HG03571 (cell line): ENCODE results near the gene TDP1.
"Not testable (repeated sequence)": the region's sequence is repeated elsewhere in the genome, so short reads cannot be mapped to it uniquely, and the experiment has no call there.

ENCODE experiments used
- ATAC-seq: cut with Tn5 transposase; IDR thresholded peaks from one replicate; pipeline ENCODE4 v1.9.1; 2021; ENCODE audit not compliant: unreplicated experiment

TDP1 gene

DNA sequence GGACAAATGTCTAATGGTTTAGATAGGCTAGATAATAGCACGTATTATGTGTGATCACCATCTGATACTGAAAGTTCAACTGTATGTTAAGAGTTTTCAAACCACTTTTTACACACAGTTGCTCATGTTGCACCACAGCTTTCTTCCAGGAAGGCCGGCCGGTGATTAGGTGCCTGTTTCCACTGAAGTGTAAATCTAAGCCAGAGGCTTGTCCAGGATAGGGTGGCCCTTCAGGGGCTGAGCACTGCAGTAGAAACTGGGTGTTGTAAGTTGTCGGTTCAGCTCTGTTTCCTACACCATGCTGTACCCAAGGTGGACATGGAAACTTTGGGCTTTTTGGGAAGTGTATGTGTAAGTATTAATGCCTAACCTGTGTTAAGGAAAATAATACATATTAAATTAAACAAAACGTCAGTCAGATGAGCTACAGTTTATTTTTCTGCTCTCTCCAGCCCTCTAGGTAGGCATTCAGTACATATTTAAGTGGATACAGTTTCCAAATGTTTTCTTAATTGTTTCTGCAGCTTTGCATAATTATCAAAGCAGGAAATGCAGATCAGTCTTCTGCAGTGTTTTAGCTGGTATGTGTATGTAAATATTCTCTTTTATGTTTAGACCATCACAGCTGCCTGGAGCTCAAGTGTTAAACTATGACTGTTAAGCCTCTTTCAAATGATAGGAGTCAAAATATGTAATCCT is 30.9 kb downstream of the TDP1 start:
- ATAC-seq: no peak

- ATAC-seq: no peak
Observed at GRCh38 chr14:89987161-89987475, 31.4 kb downstream of the TDP1 start.

DNA sequence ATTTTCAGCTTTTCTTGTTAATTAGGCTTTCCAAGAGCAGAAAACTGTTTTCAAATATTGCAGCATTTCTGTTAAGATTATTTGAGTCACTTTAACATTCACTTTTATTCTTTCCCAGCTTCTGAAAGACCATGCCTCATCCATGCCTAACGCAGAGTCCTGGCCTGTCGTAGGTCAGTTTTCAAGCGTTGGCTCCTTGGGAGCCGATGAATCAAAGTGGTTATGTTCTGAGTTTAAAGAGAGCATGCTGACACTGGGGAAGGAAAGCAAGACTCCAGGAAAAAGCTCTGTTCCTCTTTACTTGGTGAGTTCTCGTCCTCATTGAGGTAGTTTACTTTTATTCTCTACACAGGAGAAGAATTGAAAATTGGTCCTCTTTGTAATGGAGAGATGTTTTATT is 33.1 kb downstream of the TDP1 start:
- no peak for ATAC-seq

GRCh38 chr14:89990218-89990617 is 34.5 kb downstream of the TDP1 start:
- no peak for ATAC-seq

DNA sequence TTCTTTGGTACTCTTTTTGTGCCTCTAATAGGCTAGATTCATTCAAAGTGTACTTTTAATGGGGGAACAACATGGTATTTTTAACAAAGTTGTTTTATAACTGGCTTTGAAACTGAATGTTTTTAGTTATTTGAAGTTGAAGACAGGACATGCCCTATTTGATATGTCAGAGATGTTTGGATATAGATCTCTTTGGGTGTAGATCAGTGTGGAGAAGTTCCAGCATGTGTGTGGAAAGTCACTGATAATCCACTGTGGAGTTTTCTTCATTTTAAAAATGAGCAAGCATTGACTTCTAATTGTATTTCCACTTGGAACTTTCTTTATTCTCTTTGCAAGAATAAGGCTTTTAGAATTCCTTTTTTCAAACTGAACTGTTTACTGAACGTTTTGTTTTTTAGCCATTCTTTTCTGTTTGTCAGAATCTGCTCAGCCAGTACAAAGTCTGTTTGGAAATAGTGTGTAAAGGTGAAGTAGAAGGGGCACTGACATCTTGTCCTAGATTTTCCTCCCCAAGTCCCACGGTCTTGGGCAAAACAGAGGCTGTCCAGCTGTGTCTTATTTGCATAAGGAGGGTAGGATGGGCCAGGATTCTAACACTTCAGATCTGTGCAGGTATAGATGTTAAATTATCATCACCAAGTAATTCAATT is 35.0 kb downstream of the TDP1 start:
- ATAC-seq: no peak

- ATAC-seq: no peak
Observed at GRCh38 chr14:89992273-89992672, 36.5 kb downstream of the TDP1 start.

- no peak for ATAC-seq
Observed at GRCh38 chr14:89996963-89997362, 41.2 kb downstream of the TDP1 start.

DNA sequence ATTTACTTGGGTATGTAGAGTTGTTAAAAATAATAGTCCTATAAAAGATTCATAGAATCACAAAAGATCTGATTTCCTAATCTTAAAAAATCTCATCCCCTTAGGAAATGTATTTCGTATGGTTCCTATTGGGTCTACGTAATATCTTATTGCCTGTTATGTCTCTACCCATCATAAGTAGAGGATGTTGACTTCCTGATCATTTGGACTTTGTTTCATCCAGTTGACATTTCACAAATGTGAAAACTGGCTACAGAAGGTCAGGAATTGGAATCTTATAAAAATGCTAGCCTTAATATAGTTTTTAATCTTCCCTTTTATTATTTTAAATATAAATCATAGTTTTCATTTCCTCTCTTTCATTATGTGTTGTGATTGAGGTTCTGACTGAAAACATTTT is 45.2 kb downstream of the TDP1 start:
- no peak for ATAC-seq

DNA sequence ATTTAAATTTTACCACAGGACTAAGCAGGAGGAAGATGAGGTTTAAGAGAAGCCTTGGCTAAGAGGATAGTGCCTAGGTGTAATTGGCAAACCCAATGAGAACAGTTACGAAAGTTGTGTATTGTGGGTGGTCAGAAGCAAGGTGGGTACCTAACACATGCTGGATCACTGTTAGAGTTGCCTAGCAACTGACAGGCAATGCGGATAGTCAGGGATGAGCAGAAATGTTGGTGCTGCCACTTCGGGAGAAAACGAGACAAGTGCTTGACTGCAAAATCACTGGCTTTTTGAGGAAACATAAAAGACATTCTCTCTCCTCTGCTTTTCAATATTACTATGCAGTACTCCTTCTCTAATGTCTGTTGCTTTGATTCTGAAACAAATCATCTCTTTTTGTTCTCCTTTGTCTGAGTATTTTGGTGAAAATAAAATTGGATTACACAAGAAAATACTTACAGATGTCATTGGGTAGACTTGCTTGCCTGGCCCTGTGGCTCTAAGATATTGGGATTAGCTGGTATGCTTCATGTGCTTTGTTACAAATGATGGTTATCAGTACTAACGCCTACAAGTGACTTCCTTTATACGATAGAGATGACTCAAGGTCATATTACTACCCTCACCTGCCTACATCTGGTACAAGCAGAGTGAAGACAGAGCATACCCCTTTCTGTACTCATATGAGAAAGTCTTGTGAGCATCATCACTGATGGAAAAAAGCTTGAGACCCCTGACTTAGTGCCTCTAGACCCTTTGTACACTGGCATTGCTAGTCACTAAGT is 48.0 kb downstream of the TDP1 start:
- ATAC-seq: no peak

DNA sequence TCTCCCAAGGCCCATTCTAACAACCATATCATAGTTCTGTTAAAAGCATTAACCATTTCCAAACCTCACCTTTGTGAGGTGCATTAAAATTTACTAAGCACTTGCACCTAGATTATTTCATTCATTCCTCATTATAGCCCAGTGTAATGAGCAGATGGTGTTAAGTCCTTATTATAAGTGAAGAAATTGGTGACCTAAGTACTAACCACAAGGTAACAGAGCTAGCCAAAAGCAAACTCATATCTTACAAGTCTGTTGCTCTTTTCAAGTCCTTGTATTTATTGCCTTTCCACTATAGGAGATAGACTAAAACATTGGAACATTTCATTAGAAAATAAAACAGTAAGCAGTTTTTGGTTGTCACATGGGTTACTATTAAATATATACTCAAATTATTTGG is 49.7 kb downstream of the TDP1 start:
- ATAC-seq: no peak

- ATAC-seq: no peak
Observed at GRCh38 chr14:90005939-90006530, 50.3 kb downstream of the TDP1 start.

DNA sequence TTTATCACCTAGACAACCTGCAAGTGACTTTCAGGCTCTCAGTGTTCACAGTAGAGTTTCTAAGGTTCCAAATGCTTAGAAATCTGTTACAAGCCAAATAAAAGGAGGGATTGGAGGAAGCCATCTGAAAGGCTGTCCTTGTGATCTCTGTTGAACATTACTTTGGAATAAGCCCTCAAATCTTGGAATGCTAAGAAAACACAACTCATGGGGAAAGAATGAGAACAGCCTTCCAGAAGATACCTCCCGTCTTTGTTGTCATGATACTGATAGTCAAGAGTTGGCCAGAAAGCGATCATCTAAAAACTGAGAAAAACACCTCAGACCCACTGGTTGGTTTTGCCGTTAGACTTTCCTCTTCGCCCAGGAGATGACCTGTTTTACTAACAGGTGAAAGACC is 61.6 kb downstream of the TDP1 start:
- ATAC-seq: no peak

- ATAC-seq: no peak
Observed at GRCh38 chr14:90019824-90020523, 64.2 kb downstream of the TDP1 start.

GRCh38 chr14:90023176-90023896 is 67.6 kb downstream of the TDP1 start:
- ATAC-seq: no peak

DNA sequence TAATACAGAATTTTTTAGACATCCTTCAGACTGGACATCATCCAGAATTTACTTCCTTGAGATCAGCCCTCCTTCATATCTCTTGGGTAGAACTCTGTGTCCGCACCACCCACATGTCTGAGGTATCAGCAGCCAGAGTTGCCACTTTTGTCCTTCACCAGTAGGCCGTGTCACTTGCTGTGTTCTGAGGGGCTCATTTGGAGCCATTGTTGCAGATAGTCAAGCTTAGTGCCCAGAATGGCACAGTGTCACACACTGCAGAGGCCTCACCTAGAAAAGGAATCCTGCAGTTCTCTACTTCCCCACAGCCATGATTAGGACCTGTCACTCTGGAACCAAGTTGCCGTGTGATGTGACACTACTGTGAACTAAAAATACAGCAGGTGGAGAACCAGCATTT is 69.2 kb downstream of the TDP1 start:
- no peak for ATAC-seq

DNA sequence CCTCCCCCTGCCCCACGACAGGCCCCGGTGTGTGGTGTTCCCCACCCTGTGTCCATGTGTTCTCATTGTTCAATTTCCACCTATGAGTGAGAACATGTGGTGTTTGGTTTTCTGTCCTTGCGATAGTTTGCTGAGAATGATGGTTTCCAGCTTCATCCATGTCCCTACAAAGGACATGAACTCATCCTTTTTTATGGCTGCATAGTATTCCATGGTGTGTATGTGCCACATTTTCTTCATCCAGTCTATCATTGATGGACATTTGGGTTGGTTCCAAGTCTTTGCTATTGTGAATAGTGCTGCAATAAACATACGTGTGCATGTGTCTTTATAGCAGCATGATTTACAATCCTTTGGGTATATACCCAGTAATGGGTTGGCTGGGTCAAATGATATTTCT is 70.9 kb downstream of the TDP1 start:
- not testable (repeated sequence) for ATAC-seq

- no peak for ATAC-seq
Observed at GRCh38 chr14:90027842-90028241, 72.1 kb downstream of the TDP1 start.

DNA sequence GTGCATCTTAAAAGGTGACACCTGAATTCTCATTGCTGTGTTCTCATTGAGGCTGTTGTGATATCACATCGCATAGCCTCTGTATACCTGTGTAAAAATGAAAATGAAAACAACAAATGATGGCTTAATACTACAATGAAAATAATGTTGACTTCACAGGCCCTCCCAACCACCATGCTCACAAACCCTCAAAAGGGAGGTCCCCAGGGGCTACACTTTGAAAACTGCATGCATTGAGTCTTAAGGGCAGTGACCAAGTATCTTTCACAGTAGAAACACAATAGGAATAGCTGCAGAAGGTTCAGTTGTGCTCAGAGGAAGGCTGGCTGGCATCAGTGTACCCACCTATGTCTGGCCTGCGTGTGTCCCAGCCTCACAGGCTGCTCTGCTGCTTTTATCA is 78.4 kb downstream of the TDP1 start:
- no peak for ATAC-seq

DNA sequence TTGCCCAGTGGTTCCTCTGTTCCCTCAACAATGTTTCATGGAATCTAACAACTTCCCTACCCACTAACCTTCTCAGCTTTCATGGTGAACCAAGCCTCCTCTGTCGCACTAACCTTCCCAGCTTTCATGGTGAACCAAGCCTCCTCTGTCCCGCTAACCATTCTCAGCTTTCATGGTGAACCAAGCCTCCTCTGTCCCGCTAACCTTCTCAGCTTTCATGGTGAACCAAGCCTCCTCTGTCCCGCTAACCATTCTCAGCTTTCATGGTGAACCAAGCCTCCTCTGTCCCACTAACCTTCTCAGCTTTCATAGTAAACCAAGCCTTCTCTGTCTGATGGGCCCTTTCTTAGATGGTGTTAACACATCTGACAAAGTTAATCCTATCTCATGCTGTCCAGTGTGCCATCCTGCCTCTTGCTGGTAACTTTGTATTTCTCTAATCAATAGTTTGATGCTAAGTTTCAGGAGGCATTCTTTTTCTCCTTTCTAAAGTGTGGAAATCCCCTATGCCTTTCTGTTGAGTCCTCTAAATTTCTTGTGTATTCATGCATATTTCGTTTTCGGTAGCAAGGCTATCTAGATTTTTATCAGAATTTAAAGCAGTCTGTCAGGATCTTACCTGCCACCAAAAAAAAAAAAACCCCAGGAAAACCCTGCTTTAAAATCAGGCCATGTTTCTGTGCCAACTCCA is 79.3 kb downstream of the TDP1 start:
- ATAC-seq: no peak
